Suprapubic skin (tissue), 4 donors: ENCODE results near the gene EID3. TPM values are rescaled to one million over a fixed set of nuclear protein-coding genes. Genes with fewer than 3 reads are reported as not detected.

ENCODE experiments used
- DNase-seq, 2 donors: peaks; one replicate each; pipeline ENCODE4 v3.0.0-alpha.2; 2019; ENCODE audit warnings: low spot score in 2 of 2
- H3K27ac ChIP-seq: fragments of 200-600 bp; sonication (generic); one replicate; pipeline ENCODE4 v1.5.1; 2019
- H3K27me3 ChIP-seq: fragments of 200-600 bp; sonication (generic); one replicate; pipeline ENCODE4 v1.5.1; 2019
- H3K36me3 ChIP-seq: fragments of 200-600 bp; sonication (generic); one replicate; pipeline ENCODE4 v1.5.1; 2019
- H3K4me1 ChIP-seq: fragments of 200-600 bp; sonication (generic); one replicate; pipeline ENCODE4 v1.5.1; 2019
- H3K4me3 ChIP-seq: fragments of 200-600 bp; sonication (generic); one replicate; pipeline ENCODE4 v1.5.1; 2019; ENCODE audit warnings: mild to moderate bottlenecking
- H3K9me3 ChIP-seq: fragments of 200-600 bp; sonication (generic); one replicate; pipeline ENCODE4 v1.5.1; 2019
- EP300 ChIP-seq: sonication (generic); formaldehyde crosslinking; IDR thresholded peaks from one replicate; pipeline ENCODE4 v1.6.1; 2017; ENCODE audit warnings: antibody characterized with exemption
- POLR2A ChIP-seq, 2 donors: fragments of 450-650 bp; IDR thresholded peaks; one replicate each; pipeline ENCODE4 v1.6.1; 2017; ENCODE audit warnings: antibody characterized with exemption in 2 of 2, mild to moderate bottlenecking in 2 of 2, moderate library complexity in 2 of 2
- POLR2AphosphoS5 ChIP-seq, 3 donors: sonication (generic); formaldehyde crosslinking; IDR thresholded peaks; one replicate each; pipeline ENCODE4 v1.6.1; 2017; ENCODE audit warnings: antibody characterized with exemption in 3 of 3
- WGBS: methylation state at CpG from one replicate; pipeline ENCODE4 v1.1.5; 2018; 5-methylcytosine and 5-hydroxymethylcytosine counted together
- total RNA-seq, 4 donors: library from RNA; depleted of rRNA; stranded (reverse); fragments of >200 nt; gene quantifications; one replicate each; pipeline ENCODE4 v1.1.0, GENCODE V29; 2016
- TF ChIP-seq, protein P1 (sequence below), 2 donors: fragments of 200-600 bp in 1 of 2; fragments of 450-650 bp in 1 of 2; sonication (generic) in 1 of 2; IDR thresholded peaks; one replicate each; pipeline ENCODE4 v1.5.1; 2016 to 2019; ENCODE audit warnings: antibody characterized with exemption in 2 of 2, mild to moderate bottlenecking in 1 of 2, moderate library complexity in 1 of 2

Gene EID3
- total RNA-seq, 4 donors from 2014 or later: 2.9 to 5.4 (median 4.0) TPM

DNA sequence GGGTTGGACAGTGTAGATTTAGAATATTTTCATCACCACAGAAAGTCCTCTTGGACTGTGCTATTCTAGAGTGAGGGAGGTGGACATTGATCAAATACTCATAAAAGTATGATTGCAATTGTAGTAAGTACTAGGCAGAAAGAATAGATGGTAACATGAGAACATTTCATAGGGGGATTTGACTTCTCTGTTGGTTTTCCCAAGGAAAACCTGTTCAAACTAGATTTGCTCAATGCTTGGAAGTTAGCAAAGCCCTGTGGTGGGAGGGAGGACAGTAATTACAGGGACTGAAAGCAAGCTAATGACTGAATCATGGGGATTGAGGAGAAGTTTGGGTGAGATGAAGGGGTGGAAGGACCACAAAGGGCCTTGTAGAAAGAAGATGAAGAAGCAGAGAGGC is 24.4 kb upstream of the EID3 start:
- DNase-seq: no peak
- Histone ChIP-seq H3K4me1 (peaks cover 11% of the 10 kb centered on the region), H3K27me3 (no peaks in the 10 kb centered on the region), H3K4me3 (no peak overlapping the region), H3K9me3 (no peaks in the 10 kb centered on the region), H3K27ac (no peak overlapping the region), H3K36me3 (no peaks in the 10 kb centered on the region)
- TF ChIP-seq POLR2AphosphoS5 (IDR thresholded peaks at IDR 0.05) (no peak), POLR2A (IDR thresholded peaks at IDR 0.05) (no peak), EP300 (no peak)
- TF ChIP-seq, protein P1, sequence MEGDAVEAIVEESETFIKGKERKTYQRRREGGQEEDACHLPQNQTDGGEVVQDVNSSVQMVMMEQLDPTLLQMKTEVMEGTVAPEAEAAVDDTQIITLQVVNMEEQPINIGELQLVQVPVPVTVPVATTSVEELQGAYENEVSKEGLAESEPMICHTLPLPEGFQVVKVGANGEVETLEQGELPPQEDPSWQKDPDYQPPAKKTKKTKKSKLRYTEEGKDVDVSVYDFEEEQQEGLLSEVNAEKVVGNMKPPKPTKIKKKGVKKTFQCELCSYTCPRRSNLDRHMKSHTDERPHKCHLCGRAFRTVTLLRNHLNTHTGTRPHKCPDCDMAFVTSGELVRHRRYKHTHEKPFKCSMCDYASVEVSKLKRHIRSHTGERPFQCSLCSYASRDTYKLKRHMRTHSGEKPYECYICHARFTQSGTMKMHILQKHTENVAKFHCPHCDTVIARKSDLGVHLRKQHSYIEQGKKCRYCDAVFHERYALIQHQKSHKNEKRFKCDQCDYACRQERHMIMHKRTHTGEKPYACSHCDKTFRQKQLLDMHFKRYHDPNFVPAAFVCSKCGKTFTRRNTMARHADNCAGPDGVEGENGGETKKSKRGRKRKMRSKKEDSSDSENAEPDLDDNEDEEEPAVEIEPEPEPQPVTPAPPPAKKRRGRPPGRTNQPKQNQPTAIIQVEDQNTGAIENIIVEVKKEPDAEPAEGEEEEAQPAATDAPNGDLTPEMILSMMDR (IDR thresholded peaks at IDR 0.05): no peak

DNA sequence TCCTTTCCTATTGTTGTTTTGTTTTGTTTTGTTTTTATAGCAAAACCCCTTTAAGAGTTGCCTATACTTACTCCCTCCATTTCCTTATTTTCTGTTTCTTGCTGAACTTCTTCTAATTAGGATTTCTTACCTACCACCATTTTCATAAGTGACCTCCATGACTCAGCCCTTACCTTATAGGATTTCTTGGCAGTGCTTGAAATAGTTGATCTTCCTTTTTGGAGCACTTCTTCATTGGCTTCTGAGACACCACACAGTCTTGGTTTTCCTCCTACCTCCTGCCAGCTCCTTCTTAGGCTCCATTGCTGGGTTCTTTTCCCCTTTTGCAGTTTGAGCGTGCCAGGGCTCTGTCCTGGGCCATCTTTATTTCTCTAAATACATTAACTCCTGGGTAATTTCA is 23.4 kb upstream of the EID3 start:
- H3K4me3 ChIP-seq: no peak overlapping the region
- H3K4me1 ChIP-seq: peaks cover 8% of the 10 kb centered on the region
- H3K9me3 ChIP-seq: no peaks in the 10 kb centered on the region
- no peak for DNase-seq
- TF ChIP-seq, protein P1 (IDR thresholded peaks at IDR 0.05): no peak
- TF ChIP-seq EP300 (no peak), POLR2AphosphoS5 (IDR thresholded peaks at IDR 0.05) (no peak), POLR2A (IDR thresholded peaks at IDR 0.05) (no peak)
- no peaks in the 10 kb centered on the region for H3K36me3 ChIP-seq
- H3K27ac ChIP-seq: no peak overlapping the region
- 100% methylated on average over 1 of the region's 1 CpG for WGBS
- H3K27me3 ChIP-seq: no peaks in the 10 kb centered on the region

DNA sequence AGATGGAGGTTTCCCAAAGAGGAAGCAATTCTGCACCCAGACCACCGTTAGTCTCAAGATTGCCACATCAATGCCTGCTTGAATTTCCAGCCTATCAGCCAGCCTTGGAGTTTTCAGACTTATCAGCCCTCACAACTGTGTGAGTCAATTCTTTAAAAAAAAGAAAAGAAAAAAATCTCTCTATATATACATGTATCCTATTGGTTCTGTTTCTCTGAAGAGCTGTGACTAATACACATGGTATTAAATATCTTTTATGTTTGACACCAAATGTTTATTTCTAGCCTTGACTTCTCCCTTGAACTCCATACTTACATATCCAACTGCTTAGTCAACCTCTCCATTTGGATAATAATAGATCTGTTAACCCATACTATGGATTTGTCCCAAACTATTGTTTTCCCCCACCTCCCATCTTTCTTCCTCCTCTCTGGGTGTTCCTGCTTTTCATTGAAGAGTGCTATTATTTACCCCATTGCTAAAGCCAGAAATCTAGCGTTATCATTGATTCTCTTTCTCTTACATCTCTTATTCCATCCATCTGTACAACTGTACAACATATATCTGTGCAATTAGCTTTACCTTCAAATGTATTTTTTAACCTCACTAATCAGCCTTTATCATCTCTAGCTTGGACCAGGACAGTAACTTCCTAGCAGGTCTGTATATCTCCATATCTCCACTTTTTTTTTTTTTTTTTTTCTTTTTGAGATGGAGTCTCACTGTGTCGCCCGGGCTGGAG is 22.7 kb upstream of the EID3 start:
- 72% methylated on average over 4 of the region's 4 CpGs for WGBS
- no peak for TF ChIP-seq POLR2A (IDR thresholded peaks at IDR 0.05)
- TF ChIP-seq, protein P1 (IDR thresholded peaks at IDR 0.05): no peak
- no peak for TF ChIP-seq POLR2AphosphoS5 (IDR thresholded peaks at IDR 0.05)
- TF ChIP-seq EP300: no peak

DNA sequence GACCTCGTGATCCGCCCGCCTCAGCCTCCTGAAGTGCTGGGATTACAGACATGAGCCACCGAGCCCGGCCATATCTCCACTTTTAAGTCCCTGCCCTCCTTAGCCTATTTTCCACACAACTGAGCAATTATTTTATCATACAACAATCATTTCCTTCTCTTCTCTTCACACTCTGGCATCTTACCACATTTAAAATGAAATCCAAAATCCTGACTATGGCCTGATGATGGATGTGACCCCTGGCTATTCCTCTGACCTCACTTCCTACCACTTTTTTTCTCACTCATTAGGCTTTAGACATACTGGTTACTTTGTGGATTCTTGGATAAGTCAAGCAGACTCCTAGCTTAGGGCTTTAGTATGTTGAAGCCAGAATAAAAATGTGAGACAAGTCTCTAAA is 21.9 kb upstream of the EID3 start:
- peaks cover 14% of the 10 kb centered on the region for H3K4me1 ChIP-seq
- no peaks in the 10 kb centered on the region for H3K36me3 ChIP-seq
- 96% methylated on average over 5 of the region's 5 CpGs for WGBS
- no peak for DNase-seq
- H3K27ac ChIP-seq: no peak overlapping the region
- H3K4me3 ChIP-seq: no peak overlapping the region
- no peaks in the 10 kb centered on the region for H3K9me3 ChIP-seq
- H3K27me3 ChIP-seq: no peaks in the 10 kb centered on the region
- no peak for TF ChIP-seq POLR2A (IDR thresholded peaks at IDR 0.05)
- no peak for TF ChIP-seq POLR2AphosphoS5 (IDR thresholded peaks at IDR 0.05)
- TF ChIP-seq EP300: no peak
- TF ChIP-seq, protein P1 (IDR thresholded peaks at IDR 0.05): no peak

More for the DNA sequence above, 22.7 kb upstream of the EID3 start:
- no peaks in the 10 kb centered on the region for H3K9me3 ChIP-seq
- H3K36me3 ChIP-seq: no peaks in the 10 kb centered on the region
- H3K4me1 ChIP-seq: peaks cover 8% of the 10 kb centered on the region
- H3K4me3 ChIP-seq: no peak overlapping the region
- no peaks in the 10 kb centered on the region for H3K27me3 ChIP-seq
- DNase-seq: no peak
- H3K27ac ChIP-seq: no peak overlapping the region

DNA sequence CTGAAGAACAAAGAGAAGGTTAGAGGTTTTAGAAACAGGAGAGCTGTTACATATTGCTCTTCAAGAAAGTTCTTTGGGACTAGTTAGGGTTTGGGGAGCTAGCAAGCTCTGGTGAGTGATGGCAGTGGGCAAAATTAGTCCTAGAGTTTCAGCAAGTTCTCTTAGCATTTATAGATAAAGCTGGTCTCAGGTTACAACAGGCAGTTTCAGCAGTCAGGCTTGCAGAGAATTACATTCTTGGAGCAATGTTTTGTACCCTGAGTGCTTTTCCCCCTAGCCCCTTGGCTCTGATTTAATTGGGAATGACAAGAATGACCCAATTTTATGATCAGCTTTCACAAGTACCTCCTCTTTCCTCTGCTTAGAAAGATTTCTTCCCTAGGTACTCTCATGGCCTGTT is 21.4 kb upstream of the EID3 start:
- Histone ChIP-seq H3K27me3 (no peaks in the 10 kb centered on the region), H3K9me3 (no peaks in the 10 kb centered on the region), H3K4me3 (no peak overlapping the region), H3K4me1 (peaks cover 15% of the 10 kb centered on the region), H3K36me3 (no peaks in the 10 kb centered on the region), H3K27ac (no peak overlapping the region)
- no peak for DNase-seq
- TF ChIP-seq POLR2A (IDR thresholded peaks at IDR 0.05) (no peak), EP300 (no peak), POLR2AphosphoS5 (IDR thresholded peaks at IDR 0.05) (no peak)
- TF ChIP-seq, protein P1 (IDR thresholded peaks at IDR 0.05): no peak
